HG03439 (cell line): Measurements from ENCODE around the gene TIMP3.

Source experiments
- ATAC-seq: cut with Tn5 transposase; IDR thresholded peaks from one replicate; pipeline ENCODE4 v1.9.1; 2021; ENCODE audit warnings: mild to moderate bottlenecking, moderate library complexity; ENCODE audit not compliant: unreplicated experiment

TIMP3 gene

GRCh38 chr22:32805361-32805881, 3.9 kb downstream of the TIMP3 start:
- ATAC-seq: no peak

- ATAC-seq: no peak
These were observed 4.8 kb downstream of the TIMP3 start for GRCh38 chr22:32806296-32806695.

GRCh38 chr22:32808038-32808445, 6.5 kb downstream of the TIMP3 start:
- no peak for ATAC-seq

- no peak for ATAC-seq
These were observed 8.5 kb downstream of the TIMP3 start for GRCh38 chr22:32809786-32810554.

GRCh38 chr22:32810555-32811133, 9.1 kb downstream of the TIMP3 start:
- ATAC-seq: no peak

GRCh38 chr22:32811788-32812545, 10.5 kb downstream of the TIMP3 start:
- ATAC-seq: no peak

- ATAC-seq: no peak
These were observed 12.9 kb downstream of the TIMP3 start for GRCh38 chr22:32814285-32814860.

GRCh38 chr22:32815059-32815458, 13.6 kb downstream of the TIMP3 start:
- no peak for ATAC-seq

- no peak for ATAC-seq
These were observed 14.4 kb downstream of the TIMP3 start for GRCh38 chr22:32815943-32816342.

- no peak for ATAC-seq
These were observed 15.7 kb downstream of the TIMP3 start for GRCh38 chr22:32817137-32817730.

- ATAC-seq: no peak
These were observed 17.1 kb downstream of the TIMP3 start for GRCh38 chr22:32818446-32819115.

GRCh38 chr22:32819120-32819519, 17.6 kb downstream of the TIMP3 start:
- no peak for ATAC-seq

GRCh38 chr22:32820131-32821119, 18.9 kb downstream of the TIMP3 start:
- ATAC-seq: no peak

- no peak for ATAC-seq
These were observed 20.8 kb downstream of the TIMP3 start for GRCh38 chr22:32822179-32822877.

GRCh38 chr22:32823024-32823730, 21.7 kb downstream of the TIMP3 start:
- ATAC-seq: no peak

- ATAC-seq: no peak
These were observed 23.2 kb downstream of the TIMP3 start for GRCh38 chr22:32824531-32825312.

GRCh38 chr22:32826537-32826936, 25.0 kb downstream of the TIMP3 start:
- no peak for ATAC-seq
